IMR-90 (cell line): Measurements from ENCODE around the gene CASZ1. TPM values are rescaled to one million over a fixed set of nuclear protein-coding genes. Genes with fewer than 3 reads are reported as not detected.

Source experiments
- ATAC-seq: fragments of 200-7000 bp; cut with Tn5 transposase; 2 replicates; pipeline ENCODE4 v1.9.1; 2020; ENCODE audit warnings: low read depth, mild to moderate bottlenecking, moderate library complexity
- BruUV-seq: library from RNA; stranded (reverse); fragments of 400-500 nt; replicated peaks from 2 replicates; lab custom pipeline; 2021; lab: Mats Ljungman, UMichigan
- CTCF ChIA-PET: fragments of 300-600 bp; formaldehyde crosslinking; extraction: SDS; loops from one replicate; lab custom pipeline; 2021; ENCODE audit warnings: antibody characterized with exemption; lab: Yijun Ruan, JAX
- POLR2A ChIA-PET: fragments of 300-600 bp; sonication (Branson Sonifier 250); formaldehyde crosslinking; loops from one replicate; lab custom pipeline; 2022; ENCODE audit warnings: antibody characterized with exemption; ENCODE audit not compliant: unreplicated experiment; lab: Charles Lee
- DNase-seq: peaks from one replicate; pipeline ENCODE4 v3.0.0; 2013
- H2AFZ ChIP-seq: replicated peaks from 2 replicates; pipeline ENCODE3; 2013; ENCODE audit warnings: low read length, mild to moderate bottlenecking; ENCODE audit not compliant: poor library complexity
- H2AK5ac ChIP-seq: 2 replicates; pipeline ENCODE4 v1.6.1; 2013; ENCODE audit warnings: low read depth, low read length, inconsistent platforms
- H2AK9ac ChIP-seq: replicated peaks from 2 replicates; pipeline ENCODE3; 2013; ENCODE audit warnings: mild to moderate bottlenecking, low read depth, low read length, moderate library complexity; ENCODE audit not compliant: poor library complexity
- H2BK120ac ChIP-seq: 2 replicates; pipeline ENCODE4 v1.6.1; 2013; ENCODE audit warnings: low read depth, low read length, inconsistent platforms
- H2BK15ac ChIP-seq: 3 replicates; pipeline ENCODE4 v1.6.1; 2013; ENCODE audit warnings: low read depth, low read length, inconsistent platforms
- H2BK20ac ChIP-seq: 2 replicates; pipeline ENCODE4 v1.6.1; 2013; ENCODE audit warnings: low read depth, mild to moderate bottlenecking, inconsistent platforms, low read length, moderate library complexity
- H2BK5ac ChIP-seq: 2 replicates; pipeline ENCODE4 v1.6.1; 2013; ENCODE audit warnings: mild to moderate bottlenecking, low read depth, low read length, inconsistent platforms; ENCODE audit not compliant: poor library complexity, severe bottlenecking
- H3K14ac ChIP-seq: replicated peaks from 2 replicates; pipeline ENCODE4 v1.6.1; 2013; ENCODE audit warnings: low read depth, low read length, inconsistent platforms
- H3K18ac ChIP-seq: 2 replicates; pipeline ENCODE4 v1.6.1; 2013; ENCODE audit warnings: low read depth, low read length, control low read depth
- H3K23ac ChIP-seq: 2 replicates; pipeline ENCODE4 v1.6.1; 2013; ENCODE audit warnings: low read depth, low read length, inconsistent platforms
- H3K27ac ChIP-seq: 2 replicates; pipeline ENCODE4 v1.5.1; 2013; ENCODE audit warnings: mild to moderate bottlenecking, control low read depth, low read length; ENCODE audit not compliant: insufficient read depth
- H3K27me3 ChIP-seq: 2 replicates; pipeline ENCODE4 v1.6.1; 2013; ENCODE audit warnings: low read length; ENCODE audit not compliant: control insufficient read depth, insufficient read depth
- H3K36me3 ChIP-seq: 2 replicates; pipeline ENCODE4 v1.6.1; 2013; ENCODE audit warnings: low read length, mixed read lengths; ENCODE audit not compliant: control insufficient read depth, insufficient read depth
- H3K4ac ChIP-seq: 2 replicates; pipeline ENCODE4 v1.6.1; 2013; ENCODE audit warnings: low read depth, low read length, inconsistent platforms
- H3K4me1 ChIP-seq: 2 replicates; pipeline ENCODE4 v1.6.1; 2013; ENCODE audit warnings: low read length, mixed read lengths; ENCODE audit not compliant: control insufficient read depth, insufficient read depth
- H3K4me2 ChIP-seq: 2 replicates; pipeline ENCODE4 v1.6.1; 2013; ENCODE audit warnings: low read depth, mild to moderate bottlenecking, control low read depth, low read length, moderate library complexity
- H3K4me3 ChIP-seq: 2 replicates; pipeline ENCODE4 v1.5.1; 2013; ENCODE audit warnings: low read depth, mild to moderate bottlenecking, control low read depth, low read length, moderate library complexity; ENCODE audit not compliant: insufficient read depth
- H3K56ac ChIP-seq: 2 replicates; pipeline ENCODE4 v1.6.1; 2013; ENCODE audit warnings: low read length, inconsistent platforms; ENCODE audit not compliant: insufficient read depth; ENCODE audit errors: extremely low read depth
- H3K79me1 ChIP-seq, 2 experiments: 2 replicates each; pipeline ENCODE4 v1.6.1; 2013; ENCODE audit warnings: low read length in 2 of 2, inconsistent platforms in 1 of 2, low read depth in 1 of 2
- H3K9ac ChIP-seq: 2 replicates; pipeline ENCODE4 v1.6.1; 2013; ENCODE audit warnings: low read depth, low read length, control low read depth
- H3K9me1 ChIP-seq: 2 replicates; pipeline ENCODE4 v1.6.1; 2013; ENCODE audit warnings: low read length, inconsistent platforms; ENCODE audit not compliant: insufficient read depth
- H3K9me3 ChIP-seq: 2 replicates; pipeline ENCODE4 v1.6.1; 2013; ENCODE audit warnings: low read length; ENCODE audit not compliant: control insufficient read depth, insufficient read depth
- H4K20me1 ChIP-seq: 2 replicates; pipeline ENCODE4 v1.6.1; 2013; ENCODE audit warnings: low read length, inconsistent platforms; ENCODE audit not compliant: insufficient read depth
- H4K5ac ChIP-seq: 2 replicates; pipeline ENCODE4 v1.6.1; 2013; ENCODE audit warnings: mild to moderate bottlenecking, low read depth, low read length, control low read depth
- H4K8ac ChIP-seq, 2 experiments: 2 replicates each; pipeline ENCODE4 v1.6.1; 2013; ENCODE audit warnings: low read depth in 2 of 2, low read length in 2 of 2, control low read depth in 1 of 2, inconsistent platforms in 1 of 2
- H4K91ac ChIP-seq: 2 replicates; pipeline ENCODE4 v1.6.1; 2013; ENCODE audit warnings: low read depth, low read length, inconsistent platforms; ENCODE audit not compliant: insufficient read depth
- BHLHE40 ChIP-seq: fragments of 150-350 bp; IDR thresholded peaks from 2 replicates; pipeline ENCODE4 v1.6.1; 2016; ENCODE audit warnings: mild to moderate bottlenecking, low read depth, low read length
- MAFK ChIP-seq: IDR thresholded peaks from 2 replicates; pipeline ENCODE4 v1.6.1; 2012; ENCODE audit warnings: low read depth, low read length, improper control_type of control experiment
- NFE2L2 ChIP-seq: fragments of 150-350 bp; IDR thresholded peaks from 2 replicates; pipeline ENCODE4 v1.6.1; 2016; ENCODE audit warnings: low read depth, mild to moderate bottlenecking, low read length
- POLR2A ChIP-seq: IDR thresholded peaks from 2 replicates; pipeline ENCODE4 v1.6.1; 2012; ENCODE audit warnings: mild to moderate bottlenecking, low read depth, low read length
- USF2 ChIP-seq: fragments of 150-350 bp; IDR thresholded peaks from 2 replicates; pipeline ENCODE4 v1.6.1; 2017; ENCODE audit warnings: mild to moderate bottlenecking, antibody characterized with exemption, low read length, low read depth
- WGBS, 2 experiments: methylation state at CpG; one replicate each; pipeline versions ENCODE4 v1.1.5 to v1.1.7; 2013; ENCODE audit warnings: missing lambda C conversion rate in 2 of 2; ENCODE audit not compliant: insufficient read length in 1 of 2; ENCODE audit errors: extremely low coverage in 2 of 2; 5-methylcytosine and 5-hydroxymethylcytosine counted together
- dilution Hi-C: fragments of 300-500 bp; cut with HindIII; formaldehyde crosslinking; loops from one replicate; pipeline ENCODE4 v1.14.3; 2018; ENCODE audit warnings: low sequenced_read_pairs; ENCODE audit not compliant: unreplicated experiment
- in situ Hi-C: fragments of 300-500 bp; cut with MboI; formaldehyde crosslinking; loops from 3 replicates; pipeline ENCODE4 v1.14.3; 2019; ENCODE audit warnings: low sequenced_read_pairs, inconsistent platforms, mixed read lengths
- intact Hi-C: fragments of 100-400 bp; cut with micrococcal nuclease; formaldehyde crosslinking; loops from 2 replicates; pipeline ENCODE4 v1.10.0; 2022
- polyA plus RNA-seq, 3 experiments: library from polyadenylated mRNA; depleted of rRNA; stranded (reverse); fragments of >200 nt; gene quantifications; 2 replicates each; pipeline ENCODE4 v1.2.3, GENCODE V29; 2012; ENCODE audit warnings: low replicate concordance in 1 of 3
- total RNA-seq: library from RNA; depleted of rRNA; stranded (reverse); fragments of >200 nt; gene quantifications from 2 replicates; pipeline ENCODE4 v1.2.3, GENCODE V29; 2012
- TF ChIP-seq, protein P1 (sequence below): conservative IDR thresholded peaks from 2 replicates; pipeline ENCODE4 v1.5.1; 2012; ENCODE audit warnings: mild to moderate bottlenecking, low read depth, low read length, improper control_type of control experiment
- TF ChIP-seq, protein P2 (sequence below): fragments of 150-350 bp; IDR thresholded peaks from 2 replicates; pipeline ENCODE4 v1.6.1; 2016; ENCODE audit warnings: low read depth, mild to moderate bottlenecking, low read length, moderate library complexity, borderline replicate concordance

Gene CASZ1
- total and polyA plus RNA-seq, 2 of the 4 experiments (the other 2 are of a cell fraction), result 0.18 to 0.24 TPM

GRCh38 chr1:10744654-10745238 lies 51.7 kb downstream of the CASZ1 start:
- DNase-seq, result no peak
- Histone ChIP-seq H4K91ac (no peak overlapping the region), H3K9me3 (no peaks in the 10 kb centered on the region), H3K79me1 (no peaks in the 10 kb centered on the region), H4K5ac (no peak overlapping the region), H3K14ac (no peak overlapping the region), H3K56ac (no peak overlapping the region), H2BK20ac (no peak overlapping the region), H3K9me1 (no peaks in the 10 kb centered on the region), H3K4me2 (no peak overlapping the region), H3K27ac (no peak overlapping the region), H4K8ac (no peak overlapping the region), H2BK5ac (no peak overlapping the region), H4K20me1 (no peaks in the 10 kb centered on the region), H2AFZ (no peak overlapping the region), H3K4ac (no peak overlapping the region), H2AK5ac (no peak overlapping the region), H3K23ac (no peak overlapping the region), H3K4me1 (no peaks in the 10 kb centered on the region), H3K36me3 (no peaks in the 10 kb centered on the region), H2BK120ac (no peak overlapping the region), H2BK15ac (no peak overlapping the region), H3K9ac (no peak overlapping the region), H2AK9ac (no peak overlapping the region), H3K4me3 (no peak overlapping the region), H3K18ac (no peak overlapping the region), H3K27me3 (peaks cover 41% of the 10 kb centered on the region)
- intact Hi-C loops, result no loop called here
- TF ChIP-seq NFE2L2, result no peak
- no peak for TF ChIP-seq POLR2A
- no peak for TF ChIP-seq MAFK
- TF ChIP-seq USF2, result no peak
- TF ChIP-seq BHLHE40, result no peak
- TF ChIP-seq, protein P1, sequence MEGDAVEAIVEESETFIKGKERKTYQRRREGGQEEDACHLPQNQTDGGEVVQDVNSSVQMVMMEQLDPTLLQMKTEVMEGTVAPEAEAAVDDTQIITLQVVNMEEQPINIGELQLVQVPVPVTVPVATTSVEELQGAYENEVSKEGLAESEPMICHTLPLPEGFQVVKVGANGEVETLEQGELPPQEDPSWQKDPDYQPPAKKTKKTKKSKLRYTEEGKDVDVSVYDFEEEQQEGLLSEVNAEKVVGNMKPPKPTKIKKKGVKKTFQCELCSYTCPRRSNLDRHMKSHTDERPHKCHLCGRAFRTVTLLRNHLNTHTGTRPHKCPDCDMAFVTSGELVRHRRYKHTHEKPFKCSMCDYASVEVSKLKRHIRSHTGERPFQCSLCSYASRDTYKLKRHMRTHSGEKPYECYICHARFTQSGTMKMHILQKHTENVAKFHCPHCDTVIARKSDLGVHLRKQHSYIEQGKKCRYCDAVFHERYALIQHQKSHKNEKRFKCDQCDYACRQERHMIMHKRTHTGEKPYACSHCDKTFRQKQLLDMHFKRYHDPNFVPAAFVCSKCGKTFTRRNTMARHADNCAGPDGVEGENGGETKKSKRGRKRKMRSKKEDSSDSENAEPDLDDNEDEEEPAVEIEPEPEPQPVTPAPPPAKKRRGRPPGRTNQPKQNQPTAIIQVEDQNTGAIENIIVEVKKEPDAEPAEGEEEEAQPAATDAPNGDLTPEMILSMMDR, result no peak
- TF ChIP-seq, protein P2, sequence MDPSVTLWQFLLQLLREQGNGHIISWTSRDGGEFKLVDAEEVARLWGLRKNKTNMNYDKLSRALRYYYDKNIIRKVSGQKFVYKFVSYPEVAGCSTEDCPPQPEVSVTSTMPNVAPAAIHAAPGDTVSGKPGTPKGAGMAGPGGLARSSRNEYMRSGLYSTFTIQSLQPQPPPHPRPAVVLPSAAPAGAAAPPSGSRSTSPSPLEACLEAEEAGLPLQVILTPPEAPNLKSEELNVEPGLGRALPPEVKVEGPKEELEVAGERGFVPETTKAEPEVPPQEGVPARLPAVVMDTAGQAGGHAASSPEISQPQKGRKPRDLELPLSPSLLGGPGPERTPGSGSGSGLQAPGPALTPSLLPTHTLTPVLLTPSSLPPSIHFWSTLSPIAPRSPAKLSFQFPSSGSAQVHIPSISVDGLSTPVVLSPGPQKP, result no peak
- ChIA-PET POLR2A (no interaction called here), CTCF (interaction anchor here (0.6 kb wide), 1 partner anchor 1431 kb away, joined by 3 read pairs; no protein-coding TSS in a partner anchor)
- in situ Hi-C loops, result no loop called here
- BruUV-seq, result no TSS peak
- dilution Hi-C loops, result no loop called here
- 84% methylated on average over 11 of the region's 18 CpGs; no CpG with 5 or more reads in 1 of the 2 experiments for WGBS, 2 experiments
- ATAC-seq, result no peak
